K562 (cell line): Measurements from ENCODE around the gene ELMO3. TPM values are rescaled to one million over a fixed set of nuclear protein-coding genes. Genes with fewer than 3 reads are reported as not detected.

Experiments
- E2F8 ChIP-seq: fragments of 450-650 bp; IDR thresholded peaks from 2 replicates; pipeline ENCODE4 v1.7.1; 2018; ENCODE audit warnings: mild to moderate bottlenecking, low read depth; ENCODE audit not compliant: partially characterized antibody
- FOXJ3 ChIP-seq: sonication (generic); formaldehyde crosslinking; IDR thresholded peaks from 2 replicates; pipeline ENCODE4 v1.4.0; 2020; ENCODE audit warnings: mild to moderate bottlenecking, missing genetic modification reagents
- FOXK1 ChIP-seq: sonication (generic); formaldehyde crosslinking; IDR thresholded peaks from 2 replicates; pipeline ENCODE4 v1.8.0; 2022; ENCODE audit warnings: missing genetic modification reagents, mild to moderate bottlenecking, borderline replicate concordance
- FOXK2 ChIP-seq, 2 experiments: fragments of 450-650 bp; IDR thresholded peaks in 1 of 2; conservative IDR thresholded peaks in 1 of 2; 2 replicates each; pipeline ENCODE4 v1.6.1; 2016; ENCODE audit warnings: low read depth in 2 of 2, mild to moderate bottlenecking in 1 of 2
- GMEB1 ChIP-seq: fragments of 250-450 bp; sonication (Bioruptor Pico); IDR thresholded peaks from 2 replicates; pipeline ENCODE4 v1.4.0; 2020; ENCODE audit warnings: mild to moderate bottlenecking
- HBP1 ChIP-seq: fragments of 450-650 bp; formaldehyde crosslinking; IDR thresholded peaks from 2 replicates; pipeline ENCODE4 v1.4.0; 2022; ENCODE audit warnings: missing genetic modification characterization
- HCFC1 ChIP-seq: IDR thresholded peaks from 2 replicates; pipeline ENCODE4 v1.6.1; 2012; ENCODE audit warnings: low read depth, low read length, improper control_type of control experiment
- HDAC2 ChIP-seq: fragments of 450-650 bp; IDR thresholded peaks from 2 replicates; pipeline ENCODE4 v1.6.1; 2016; ENCODE audit warnings: mild to moderate bottlenecking
- MAX ChIP-seq: sonication (generic); formaldehyde crosslinking; IDR thresholded peaks from 2 replicates; pipeline ENCODE4 v1.9.0; 2022; ENCODE audit warnings: mild to moderate bottlenecking, missing genetic modification reagents
- NR2C2 ChIP-seq, 2 experiments: fragments of 200-800 bp in 1 of 2; sonication (Bioruptor generic) in 1 of 2; sonication (generic) in 1 of 2; formaldehyde crosslinking in 1 of 2; IDR thresholded peaks; 2 replicates each; pipeline versions ENCODE4 v1.6.1 to v1.8.0; 2016 to 2022; ENCODE audit warnings: mild to moderate bottlenecking in 1 of 2, missing compliant biosample characterization in 1 of 2, missing genetic modification characterization in 1 of 2, missing genetic modification reagents in 1 of 2
- POLR3G ChIP-seq: IDR thresholded peaks from 2 replicates; pipeline ENCODE4 v1.6.1; 2011; ENCODE audit not compliant: insufficient read length, insufficient replicate concordance; ENCODE audit errors: extremely low read depth
- RAD21 ChIP-seq, 2 experiments: fragments of 250-450 bp in 1 of 2; fragments of 450-650 bp in 1 of 2; sonication (Bioruptor Pico) in 1 of 2; formaldehyde crosslinking in 1 of 2; IDR thresholded peaks in 1 of 2; conservative IDR thresholded peaks in 1 of 2; 2 replicates each; pipeline versions ENCODE4 v1.4.0 to v1.8.0; 2020 to 2022; ENCODE audit warnings: mild to moderate bottlenecking in 2 of 2, moderate library complexity in 1 of 2
- SMAD3 ChIP-seq: fragments of 450-650 bp; formaldehyde crosslinking; conservative IDR thresholded peaks from 2 replicates; pipeline ENCODE4 v1.4.0; 2020; ENCODE audit warnings: mild to moderate bottlenecking
- SPI1 ChIP-seq: IDR thresholded peaks from 2 replicates; pipeline ENCODE4 v1.6.1; 2011; ENCODE audit warnings: low read depth, low read length, control low read depth, borderline replicate concordance
- TBP ChIP-seq: optimal IDR thresholded peaks from 2 replicates; pipeline ENCODE3; 2011; ENCODE audit warnings: low read depth, low read length, improper control_type of control experiment
- TRIM24 ChIP-seq, 2 experiments: fragments of 450-650 bp; IDR thresholded peaks; 2 replicates each; pipeline ENCODE4 v1.6.1; 2016
- XRCC4 ChIP-seq: IDR thresholded peaks from one replicate; pipeline ENCODE4 v1.6.1; 2011; ENCODE audit not compliant: insufficient read depth, insufficient read length; ENCODE audit errors: extremely low read depth
- ZBED1 ChIP-seq: IDR thresholded peaks from 2 replicates; pipeline ENCODE4 v1.6.1; 2014
- ZFPM2 ChIP-seq: fragments of 250-450 bp; sonication (Bioruptor Pico); IDR thresholded peaks from 2 replicates; pipeline ENCODE4 v1.5.1; 2022; ENCODE audit warnings: mild to moderate bottlenecking
- ZNF561 ChIP-seq: fragments of 450-650 bp; formaldehyde crosslinking; conservative IDR thresholded peaks from 2 replicates; pipeline ENCODE4 v1.4.0; 2020; ENCODE audit warnings: mild to moderate bottlenecking, moderate library complexity
- polyA plus RNA-seq, 8 experiments: library from polyadenylated mRNA; depleted of rRNA in 4 of 8; stranded (reverse) in 5 of 8; unstranded in 3 of 8; fragments of >200 nt; fragmentation: Nextera tagmentation in 2 of 8; fragmentation: Illumina TruSeq in 1 of 8; extraction: Ambion mirVana in 2 of 8; extraction: Trizol in 1 of 8; gene quantifications; 2 replicates each; pipeline versions ENCODE4 v1.2.1 to v1.2.3, GENCODE V29; 2011 to 2014; ENCODE audit warnings: inconsistent platforms in 1 of 8, missing spikeins in 1 of 8
- total RNA-seq, 7 experiments: library from RNA; depleted of rRNA in 6 of 7; stranded (reverse); fragments of >200 nt in 6 of 7; fragmentation: Illumina TruSeq in 2 of 7; extraction: Trizol in 2 of 7; gene quantifications; 2 replicates each; pipeline versions ENCODE4 v1.2.1 to v1.2.3, GENCODE V29; 2011 to 2021; ENCODE audit warnings: low replicate concordance in 1 of 7

Gene ELMO3
- total and polyA plus RNA-seq, 9 of the 15 experiments (the other 6 are each of a cell fraction or from before 2014, with no cell fraction given): 0.04 to 5.1 (median 1.5) TPM

- TF ChIP-seq ZNF561 (CRISPR knock-in tag) (no peak), TRIM24 (IDR thresholded peaks at IDR 0.05) (no peak), FOXJ3 (CRISPR knock-in tag) (no peak), TBP (peak; percentile 69), SMAD3 (CRISPR knock-in tag) (0 out of 2 replicates have a peak, but pooled peaks have one; percentile 44), POLR3G (no peak), FOXK1 (CRISPR knock-in tag) (no peak), XRCC4 (no peak), ZFPM2 (CRISPR knock-in tag) (no peak), NR2C2 (CRISPR knock-in tag; IDR thresholded peaks at IDR 0.05) (peak; percentile 76), NR2C2 (tag; IDR thresholded peaks at IDR 0.05) (peak; percentile 85), GMEB1 (0 out of 2 replicates have a peak, but pooled peaks have one; percentile 42), HDAC2 (peak; percentile 87), SPI1 (peak; percentile 75; the same call in 1 of the 2 replicates), ZBED1 (no peak), HCFC1 (peak; percentile 99), HBP1 (CRISPR knock-in tag) (no peak), MAX (peak; percentile 83), RAD21 (CRISPR knock-in tag; conservative IDR thresholded peaks at IDR 0.05 in 1 of 2, IDR thresholded peaks at IDR 0.05 in 1 of 2) (peak in 1 of 2 experiments; percentile 6; a peak in 1 of 4 replicates), FOXK2 (conservative IDR thresholded peaks at IDR 0.05 in 1 of 2, IDR thresholded peaks at IDR 0.05 in 1 of 2; ENCODE audit: low read depth in 2 of 2) (peak; percentile 77 to 89), E2F8 (peak; percentile 99)
These were observed 28.1 kb downstream of the ELMO3 start, which contains the start of gene TMEM208 (continued) for GRCh38 chr16:67226804-67227566.
